Inflammatory macrophage (primary cell): ENCODE results near the gene SERPINB2.
A peak's percentile ranks its signal among the peaks of the same experiment; 100 is the strongest.

Experiments used
- DNase-seq, 2 donors: peaks; one replicate each; pipeline ENCODE4 v3.0.0-alpha.2; 2020 to 2022

The SERPINB2 gene

DNA sequence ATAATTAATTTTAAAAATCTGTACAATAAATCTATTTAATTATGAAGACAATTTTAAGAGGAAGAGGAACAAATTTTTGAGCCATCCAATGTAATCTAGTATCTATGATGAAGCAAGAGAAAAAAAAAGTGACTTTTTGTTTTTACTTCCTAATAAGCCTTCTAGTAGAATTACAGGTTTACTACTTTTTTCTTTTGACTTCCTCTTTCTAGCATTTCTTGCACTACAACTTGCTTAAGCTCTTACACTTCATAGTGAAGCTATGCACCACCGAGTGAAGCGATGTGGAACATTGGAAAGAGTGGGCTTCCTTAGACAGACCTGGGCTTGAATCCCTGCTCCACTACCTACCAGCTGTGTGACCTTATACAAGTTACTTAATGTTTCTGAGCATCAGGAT lies 2.1 kb downstream of the SERPINB2 start:
- DNase-seq: peak; percentile 37 to 94

GRCh38 chr18:63890237-63890949 lies 2.9 kb downstream of the SERPINB2 start:
- DNase-seq: no peak

GRCh38 chr18:63890950-63891304 lies 3.4 kb downstream of the SERPINB2 start:
- DNase-seq: peak in 1 of 2 donors; percentile 47

GRCh38 chr18:63892566-63892965 lies 5.1 kb downstream of the SERPINB2 start:
- peak; percentile 48 to 85 for DNase-seq

DNA sequence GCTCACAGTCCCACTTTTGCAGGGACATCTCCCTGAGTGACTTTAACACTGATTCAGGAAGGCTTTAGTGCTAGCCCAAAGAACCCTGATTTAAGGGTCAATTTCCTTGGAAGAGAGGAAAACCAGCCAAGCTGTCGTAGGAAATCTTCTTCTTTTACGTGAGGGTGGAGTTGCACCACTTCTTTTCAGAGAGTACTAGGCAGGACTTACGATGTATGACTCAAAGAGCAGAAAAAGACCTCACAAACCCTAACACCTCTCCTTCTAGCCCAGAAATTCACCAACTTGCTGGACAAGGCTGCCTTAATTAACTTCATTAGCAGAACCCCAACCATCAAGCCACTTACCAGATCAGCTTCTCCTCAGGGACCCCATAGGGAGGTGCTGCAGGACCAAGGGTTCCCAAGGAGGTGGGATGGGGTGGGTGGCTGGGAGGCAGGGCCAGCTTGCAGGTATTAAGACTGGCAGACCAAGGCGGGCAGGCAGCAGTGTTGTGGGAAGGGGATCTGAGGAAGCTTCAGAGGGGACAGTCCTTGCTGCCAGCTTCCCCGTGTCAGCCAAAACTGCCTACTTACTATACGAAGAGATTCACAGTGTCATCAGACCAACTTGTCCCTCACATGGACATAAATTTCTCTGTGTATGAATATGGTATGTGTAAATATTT lies 6.7 kb downstream of the SERPINB2 start:
- no peak for DNase-seq

GRCh38 chr18:63895190-63895589 lies 7.7 kb downstream of the SERPINB2 start:
- DNase-seq: no peak

DNA sequence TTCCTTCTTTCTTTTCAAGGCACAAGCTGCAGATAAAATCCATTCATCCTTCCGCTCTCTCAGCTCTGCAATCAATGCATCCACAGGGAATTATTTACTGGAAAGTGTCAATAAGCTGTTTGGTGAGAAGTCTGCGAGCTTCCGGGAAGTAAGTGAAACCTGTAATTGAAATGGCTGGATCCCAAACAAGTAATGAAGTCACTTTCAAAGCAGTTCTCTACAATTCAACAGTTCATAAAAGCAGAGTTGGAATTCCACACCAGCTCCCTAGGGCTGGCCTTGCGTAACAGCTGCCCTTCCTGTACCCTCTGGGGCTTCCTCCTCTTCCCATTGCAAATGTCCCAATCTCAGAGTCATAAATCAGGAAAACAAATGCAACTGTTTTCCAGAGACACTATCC lies 9.6 kb downstream of the SERPINB2 start:
- no peak for DNase-seq

GRCh38 chr18:63899206-63899605 lies 11.7 kb downstream of the SERPINB2 start:
- no peak for DNase-seq

GRCh38 chr18:63903851-63904570 lies 16.5 kb downstream of the SERPINB2 start:
- no peak for DNase-seq

DNA sequence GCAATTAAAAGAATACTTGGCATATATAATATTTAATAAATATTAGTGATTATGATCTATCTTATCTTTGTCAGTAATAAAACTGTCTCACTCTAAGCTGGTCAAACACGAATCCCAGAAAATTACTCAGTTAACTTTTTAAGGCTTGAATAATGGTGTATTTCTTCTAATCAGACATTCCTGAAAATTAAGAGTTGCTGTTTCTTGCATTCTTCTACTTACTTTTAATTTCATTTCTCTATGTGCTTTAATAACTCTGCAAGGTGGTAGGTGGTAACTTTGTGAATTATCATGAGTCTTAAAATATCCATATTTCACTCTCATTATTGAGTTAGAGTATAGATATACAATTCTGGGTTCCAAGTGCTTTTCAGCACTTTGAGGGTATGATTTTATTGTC lies 17.2 kb downstream of the SERPINB2 start:
- no peak for DNase-seq

- DNase-seq: no peak
Measured at GRCh38 chr18:63905361-63905760, 17.9 kb downstream of the SERPINB2 start.

DNA sequence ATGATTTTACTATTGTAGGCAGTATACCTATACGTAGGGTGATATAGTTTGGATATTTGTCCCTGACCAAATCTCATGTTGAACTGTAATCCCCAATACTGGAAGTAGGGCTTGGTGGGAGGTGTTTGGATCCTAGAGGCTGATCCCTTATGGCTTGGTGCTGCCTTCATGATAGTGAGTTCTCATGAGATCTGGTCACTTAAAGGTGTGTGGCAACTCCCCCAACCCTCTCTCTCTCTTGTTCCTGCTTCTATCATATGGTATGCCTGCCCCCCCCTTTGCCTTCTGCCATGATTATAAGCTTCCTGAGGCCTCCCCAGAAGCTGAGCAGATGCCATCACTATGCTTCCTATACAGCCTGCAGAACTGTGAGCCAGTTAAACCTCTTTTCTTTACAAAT lies 18.6 kb downstream of the SERPINB2 start:
- DNase-seq: no peak

- peak in 1 of 2 donors; percentile 50 for DNase-seq
Measured at GRCh38 chr18:63907664-63908063, 20.2 kb downstream of the SERPINB2 start, which contains the start of gene SERPINB10. TSS of gene SERPINB10 (plus strand) at chr18:63907958. CDS start at chr18:63915511, 7,553 bp downstream.

- no peak for DNase-seq
Measured at GRCh38 chr18:63908858-63909257, 21.4 kb downstream of the SERPINB2 start.

GRCh38 chr18:63909870-63910269 lies 22.4 kb downstream of the SERPINB2 start:
- DNase-seq: no peak

GRCh38 chr18:63917817-63918216 lies 30.3 kb downstream of the SERPINB2 start:
- peak; percentile 59 to 91 for DNase-seq

GRCh38 chr18:63922049-63922448 lies 34.5 kb downstream of the SERPINB2 start:
- no peak for DNase-seq

DNA sequence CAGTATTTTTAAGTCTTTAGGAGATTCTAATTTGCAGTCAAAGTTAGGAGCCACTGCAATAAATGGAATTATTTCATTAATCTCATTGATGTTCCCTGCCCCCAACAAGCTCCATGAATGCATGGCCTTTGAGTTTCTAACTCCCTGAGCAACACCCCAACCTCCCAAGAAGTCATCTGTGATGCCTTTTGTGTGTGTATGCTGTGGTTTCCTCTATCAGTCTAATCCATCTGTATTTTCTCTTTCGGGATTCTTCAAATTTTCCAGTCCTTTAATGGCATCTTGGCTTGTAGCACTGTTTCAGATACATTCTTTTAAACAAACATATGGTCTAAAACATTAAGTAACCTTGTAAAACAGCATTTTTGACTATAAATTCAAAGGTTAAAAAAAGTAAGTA lies 37.0 kb downstream of the SERPINB2 start:
- no peak for DNase-seq

- DNase-seq: peak; percentile 11 to 18
Measured at GRCh38 chr18:63928331-63928730, 40.8 kb downstream of the SERPINB2 start.

DNA sequence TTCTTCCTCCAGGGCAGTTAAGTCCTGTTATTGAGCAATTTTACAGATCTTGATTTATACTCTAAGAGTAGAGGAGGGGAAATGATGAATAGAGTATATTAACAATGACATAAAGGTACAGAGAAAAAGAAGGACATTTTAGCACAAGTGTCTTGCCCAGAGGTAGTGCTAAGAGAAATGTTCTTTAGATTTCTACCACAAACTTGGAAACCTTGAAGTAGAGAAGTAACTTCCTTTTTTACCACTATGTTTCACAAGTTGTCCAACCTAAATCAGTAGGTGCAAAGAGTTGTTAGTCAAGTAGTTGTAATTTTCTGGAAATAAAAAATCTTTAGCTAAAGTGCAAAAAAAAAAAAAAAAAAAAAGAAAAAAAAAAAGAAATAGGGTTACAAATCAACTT lies 41.9 kb downstream of the SERPINB2 start:
- peak in 1 of 2 donors; percentile 29 for DNase-seq

DNA sequence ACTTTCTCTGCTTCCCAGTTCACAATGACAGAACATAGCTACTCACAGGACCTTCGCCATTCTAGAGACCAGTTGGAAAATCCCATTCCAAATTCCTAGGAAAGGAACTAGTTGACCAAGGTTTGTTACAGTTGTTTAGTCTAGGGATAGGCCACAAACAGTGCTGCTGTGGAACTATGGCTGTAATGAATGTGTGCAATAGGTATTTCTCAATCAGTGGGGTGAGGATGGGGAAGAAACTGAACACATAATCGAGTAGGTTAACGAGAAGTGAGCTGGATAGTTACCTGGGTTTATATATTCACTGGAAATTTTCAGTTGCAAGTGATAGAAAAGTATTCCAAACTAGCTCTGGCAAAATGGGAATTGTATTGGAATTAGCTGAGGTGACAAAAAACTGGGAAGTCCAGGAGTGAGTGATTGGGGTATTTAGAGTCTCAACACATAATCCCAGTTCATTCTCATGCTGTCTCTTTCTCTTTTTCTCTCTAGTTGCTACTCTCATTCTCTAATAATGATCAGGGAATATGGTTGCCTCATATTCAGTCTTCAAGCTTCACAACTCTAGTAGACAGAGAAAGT lies 43.4 kb downstream of the SERPINB2 start:
- DNase-seq: peak; percentile 45 to 73

GRCh38 chr18:63936156-63936931 lies 48.8 kb downstream of the SERPINB2 start:
- peak; percentile 90 for DNase-seq
